CD1c-positive myeloid dendritic cell (primary cell): Measurements from ENCODE around the gene INSC.

ENCODE experiments used
- DNase-seq: peaks from one replicate; pipeline ENCODE4 v3.0.0-alpha.2; 2016; ENCODE audit errors: extremely low spot score

Gene INSC

GRCh38 chr11:15148169-15148568 is 33.4 kb downstream of the INSC start:
- DNase-seq = no peak

GRCh38 chr11:15149050-15149449 is 34.3 kb downstream of the INSC start:
- no peak for DNase-seq

GRCh38 chr11:15150507-15150906 is 35.8 kb downstream of the INSC start:
- DNase-seq = no peak

GRCh38 chr11:15153231-15153630 is 38.5 kb downstream of the INSC start:
- DNase-seq = no peak

GRCh38 chr11:15157181-15157580 is 42.5 kb downstream of the INSC start:
- DNase-seq = no peak

GRCh38 chr11:15157606-15158137 is 42.9 kb downstream of the INSC start:
- DNase-seq = no peak

- no peak for DNase-seq
Observed at GRCh38 chr11:15158351-15159015, 43.8 kb downstream of the INSC start.

GRCh38 chr11:15159085-15159484 is 44.4 kb downstream of the INSC start:
- DNase-seq = no peak

GRCh38 chr11:15161790-15162189 is 47.1 kb downstream of the INSC start:
- no peak for DNase-seq

GRCh38 chr11:15163136-15163535 is 48.4 kb downstream of the INSC start:
- no peak for DNase-seq

GRCh38 chr11:15166204-15166603 is 51.5 kb downstream of the INSC start:
- DNase-seq = no peak

GRCh38 chr11:15169815-15170551 is 55.3 kb downstream of the INSC start:
- no peak for DNase-seq

- no peak for DNase-seq
Observed at GRCh38 chr11:15170698-15171097, 56.0 kb downstream of the INSC start.

- no peak for DNase-seq
Observed at GRCh38 chr11:15171956-15172355, 57.2 kb downstream of the INSC start.

GRCh38 chr11:15175831-15176230 is 61.1 kb downstream of the INSC start:
- DNase-seq = no peak

- DNase-seq = no peak
Observed at GRCh38 chr11:15176646-15177163, 62.0 kb downstream of the INSC start.

GRCh38 chr11:15177491-15177890 is 62.8 kb downstream of the INSC start:
- no peak for DNase-seq

- no peak for DNase-seq
Observed at GRCh38 chr11:15178214-15178613, 63.5 kb downstream of the INSC start.

GRCh38 chr11:15179167-15179566 is 64.4 kb downstream of the INSC start:
- DNase-seq = no peak

GRCh38 chr11:15180212-15180792 is 65.6 kb downstream of the INSC start:
- DNase-seq = no peak

- no peak for DNase-seq
Observed at GRCh38 chr11:15182372-15182771, 67.6 kb downstream of the INSC start.

GRCh38 chr11:15185021-15185420 is 70.3 kb downstream of the INSC start:
- no peak for DNase-seq

GRCh38 chr11:15186146-15186545 is 71.4 kb downstream of the INSC start:
- DNase-seq = no peak
